Measurements from ENCODE around the gene HAND1.

HAND1 gene

DNA sequence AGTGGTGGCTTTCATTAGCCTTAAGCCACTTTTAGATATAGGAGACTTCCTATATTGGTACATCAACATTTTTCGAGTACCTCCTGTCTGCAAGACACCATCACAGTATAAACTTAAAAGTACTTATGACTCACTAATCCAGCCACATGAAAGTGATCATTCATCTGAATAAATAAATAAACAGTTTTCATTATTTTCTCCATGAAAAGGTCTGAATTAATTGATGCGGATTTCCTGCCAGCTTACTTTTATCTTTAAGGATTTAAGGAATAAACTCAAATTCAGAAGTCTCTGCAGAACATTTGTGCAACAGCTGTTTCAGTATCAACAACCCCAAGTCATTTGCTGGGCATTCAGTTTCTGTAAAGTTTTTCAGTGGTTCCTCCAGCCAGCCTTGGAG is 28.2 kb downstream of the HAND1 start:
- DNase-seq: no peak

DNA sequence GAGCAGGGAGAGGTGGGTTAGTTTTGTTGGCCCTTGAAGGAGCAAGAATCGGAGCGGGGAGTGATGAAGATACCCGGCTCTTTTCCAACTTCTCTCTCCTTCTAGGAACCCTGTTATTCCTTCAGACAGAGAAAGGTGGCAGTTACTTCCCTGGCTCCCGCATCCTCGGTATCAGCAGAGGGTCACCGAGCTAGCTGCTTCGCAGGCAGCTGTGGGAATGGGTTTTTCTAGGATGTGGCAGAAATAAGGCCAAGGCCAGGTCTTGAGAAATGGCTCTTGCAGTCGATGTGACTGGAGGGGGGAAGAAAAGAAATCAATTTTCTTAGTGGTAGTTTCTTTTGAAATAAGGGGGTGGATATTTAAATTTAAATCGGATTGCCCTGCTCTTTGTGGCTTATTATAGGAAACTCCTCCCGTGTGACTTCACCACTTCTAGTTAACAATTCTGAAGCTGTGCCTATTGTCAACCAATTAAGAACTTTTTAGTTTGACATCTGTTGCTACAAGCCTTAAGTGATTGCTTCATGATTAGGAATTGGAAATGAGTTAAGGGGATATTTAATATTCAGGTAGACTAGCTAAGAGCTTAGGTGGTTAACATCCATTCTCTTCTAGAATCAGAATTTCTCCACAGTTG is 30.8 kb downstream of the HAND1 start:
- DNase-seq: no peak

DNA sequence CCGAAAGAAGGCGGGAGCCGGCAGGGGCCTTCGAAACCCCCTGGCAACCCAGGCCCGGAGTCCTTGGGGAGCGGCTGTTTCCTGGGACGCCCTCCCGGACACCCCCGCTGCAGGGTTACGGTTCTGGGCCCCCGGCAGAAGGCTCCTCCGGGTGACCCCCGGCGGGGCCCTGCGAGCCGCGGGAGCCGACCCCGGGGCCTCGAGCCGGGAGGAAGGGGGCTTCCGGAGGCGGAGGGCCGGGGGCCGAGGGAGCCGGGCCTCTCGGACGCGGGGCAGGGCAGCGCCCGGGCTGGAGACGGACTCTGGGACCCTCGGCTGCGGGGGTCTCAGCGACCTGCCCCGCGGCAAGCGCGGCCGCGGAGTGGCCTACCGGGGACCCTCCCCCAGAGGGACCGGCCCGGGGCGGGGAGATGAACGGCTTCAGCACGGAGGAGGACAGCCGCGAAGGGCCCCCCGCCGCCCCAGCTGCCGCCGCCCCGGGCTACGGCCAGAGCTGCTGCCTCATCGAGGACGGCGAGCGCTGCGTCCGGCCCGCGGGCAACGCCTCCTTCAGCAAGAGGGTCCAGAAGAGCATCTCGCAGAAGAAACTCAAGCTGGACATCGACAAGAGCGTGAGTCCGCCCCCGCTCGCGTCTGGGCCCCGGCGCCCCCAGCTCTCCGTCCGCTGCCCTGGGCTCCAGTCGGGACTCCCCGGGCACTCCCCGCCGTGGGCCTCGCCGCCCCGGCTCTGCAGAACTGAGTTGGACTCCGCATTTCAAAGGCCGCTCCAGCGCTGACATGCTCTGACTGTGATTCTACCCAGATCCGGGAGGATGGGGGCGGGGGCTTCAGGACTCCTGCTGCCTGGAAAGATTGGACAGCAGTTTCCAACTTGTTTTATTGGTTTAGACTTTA is 31.6 kb downstream of the HAND1 start:
- DNase-seq: no peak

DNA sequence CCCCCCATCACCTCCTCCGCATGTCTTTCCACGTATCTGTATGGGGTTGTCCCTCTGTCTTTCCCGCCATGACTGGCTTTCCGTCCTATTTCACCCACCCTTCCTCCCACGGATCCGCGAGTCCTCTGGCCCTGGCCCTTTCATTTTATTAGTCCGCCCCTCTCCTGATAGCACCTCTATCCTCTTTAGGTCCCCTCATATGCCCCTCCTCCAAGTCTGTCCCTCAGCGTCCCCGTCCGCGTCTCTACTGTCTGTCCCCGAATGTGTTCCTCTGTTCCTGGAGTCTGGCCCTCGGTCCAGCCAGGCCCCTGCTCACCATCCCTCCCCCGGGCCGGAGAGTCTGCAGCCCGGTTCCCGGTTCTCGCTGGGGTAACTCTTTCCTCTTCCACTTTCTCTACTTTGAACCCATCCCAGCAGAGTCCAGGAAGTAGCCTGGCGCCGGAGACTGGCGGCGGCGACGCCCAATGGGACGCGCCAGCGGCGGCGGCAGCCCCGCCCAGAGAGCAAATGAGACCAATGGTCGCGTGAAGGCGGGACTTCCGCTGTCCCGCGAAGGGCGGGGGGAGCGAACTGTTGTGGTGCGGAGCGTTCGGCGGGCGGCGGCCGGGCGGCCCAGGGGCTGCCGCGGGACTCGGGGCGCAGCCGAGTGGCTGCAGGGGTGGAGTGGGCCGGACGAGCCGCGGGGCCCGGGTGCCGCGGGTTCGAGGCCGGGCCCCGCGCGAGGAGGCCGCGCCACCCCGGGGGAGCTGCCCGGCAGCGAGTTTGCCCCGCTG is 32.4 kb downstream of the HAND1 start, which contains the start of gene SAP30L:
TSS of gene SAP30L (plus strand) at position 576 of the 773 bp plus-strand sequence. CDS start 608 bp downstream, outside the sequence.
- peak; percentile 68 for DNase-seq

DNA sequence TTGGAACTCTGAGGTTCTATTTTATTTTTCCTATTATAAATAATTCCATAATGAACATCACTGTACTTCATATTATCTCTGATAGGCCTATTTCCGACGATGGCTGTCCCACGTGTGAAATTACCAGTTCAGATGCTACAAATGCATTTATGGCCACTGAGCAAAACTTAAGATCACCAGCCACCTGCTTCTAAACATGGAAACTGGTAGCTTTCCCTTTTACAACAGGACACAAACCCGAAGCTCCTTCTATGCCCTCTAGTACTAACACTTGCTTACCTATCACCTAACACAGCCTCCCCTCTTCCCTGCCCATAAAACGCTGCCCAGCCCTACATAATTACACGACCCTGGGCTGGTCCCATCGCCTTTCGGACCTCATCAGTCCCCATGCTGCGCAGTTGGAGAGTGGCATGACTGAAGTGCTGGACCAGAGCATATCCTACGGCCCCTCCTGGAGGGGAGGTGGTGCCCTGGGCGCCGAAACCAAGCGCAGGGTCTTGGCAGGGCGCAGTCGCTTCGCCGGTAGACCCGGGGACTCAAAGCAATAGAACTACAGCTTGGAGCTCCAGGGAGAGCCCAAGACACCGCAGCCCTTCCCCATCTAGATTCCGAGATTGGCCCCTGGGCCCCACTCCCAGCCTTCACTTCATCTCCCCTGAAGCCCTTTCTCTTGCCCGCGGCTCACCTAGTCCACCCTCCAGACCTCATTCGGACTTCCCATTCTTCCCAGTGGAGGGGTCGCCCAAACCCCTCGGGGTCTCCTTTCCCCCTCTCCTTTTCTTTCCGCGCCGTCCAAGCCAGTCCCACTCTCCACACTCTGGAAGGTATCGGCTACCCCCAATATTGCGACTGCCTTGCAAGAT is 33.2 kb downstream of the HAND1 start:
- DNase-seq: no peak

DNA sequence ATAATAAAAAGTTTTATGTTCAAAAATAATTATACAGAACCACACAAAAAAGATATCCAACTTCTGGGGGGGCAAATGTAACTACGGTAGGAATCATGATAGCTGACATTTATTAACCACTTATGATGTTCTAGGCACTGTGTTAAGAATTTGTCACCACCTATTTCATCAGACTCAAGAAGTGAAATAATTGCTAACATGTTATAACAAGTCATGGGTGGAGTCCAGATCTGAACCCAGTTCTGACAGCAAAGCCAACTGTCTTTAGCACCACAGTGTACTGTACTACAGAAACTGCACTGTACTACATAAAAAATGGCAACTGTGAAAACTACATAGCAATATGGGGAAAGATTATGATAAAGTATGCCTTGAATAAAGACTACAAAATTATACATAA is 35.2 kb downstream of the HAND1 start:
- DNase-seq: no peak

DNA sequence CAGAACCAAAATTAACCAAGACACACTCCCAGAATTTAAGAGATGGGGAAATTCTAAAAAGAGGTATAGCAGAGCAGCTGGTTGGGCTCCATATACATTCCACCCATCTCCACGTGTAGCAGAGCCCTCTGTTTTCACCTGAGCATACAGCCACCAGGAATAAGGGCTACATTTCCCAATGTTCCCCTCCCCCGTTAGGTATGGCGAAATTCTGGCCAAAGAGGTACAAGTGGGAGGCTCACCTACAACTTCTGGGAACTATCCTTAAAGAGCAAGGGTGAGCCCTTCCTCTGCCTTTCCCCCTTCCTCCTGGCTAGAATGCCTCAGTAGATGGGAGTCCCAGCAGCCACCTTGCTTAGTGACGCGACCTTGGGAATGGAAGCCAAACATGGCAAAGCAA is 37.5 kb downstream of the HAND1 start:
- no peak for DNase-seq

DNA sequence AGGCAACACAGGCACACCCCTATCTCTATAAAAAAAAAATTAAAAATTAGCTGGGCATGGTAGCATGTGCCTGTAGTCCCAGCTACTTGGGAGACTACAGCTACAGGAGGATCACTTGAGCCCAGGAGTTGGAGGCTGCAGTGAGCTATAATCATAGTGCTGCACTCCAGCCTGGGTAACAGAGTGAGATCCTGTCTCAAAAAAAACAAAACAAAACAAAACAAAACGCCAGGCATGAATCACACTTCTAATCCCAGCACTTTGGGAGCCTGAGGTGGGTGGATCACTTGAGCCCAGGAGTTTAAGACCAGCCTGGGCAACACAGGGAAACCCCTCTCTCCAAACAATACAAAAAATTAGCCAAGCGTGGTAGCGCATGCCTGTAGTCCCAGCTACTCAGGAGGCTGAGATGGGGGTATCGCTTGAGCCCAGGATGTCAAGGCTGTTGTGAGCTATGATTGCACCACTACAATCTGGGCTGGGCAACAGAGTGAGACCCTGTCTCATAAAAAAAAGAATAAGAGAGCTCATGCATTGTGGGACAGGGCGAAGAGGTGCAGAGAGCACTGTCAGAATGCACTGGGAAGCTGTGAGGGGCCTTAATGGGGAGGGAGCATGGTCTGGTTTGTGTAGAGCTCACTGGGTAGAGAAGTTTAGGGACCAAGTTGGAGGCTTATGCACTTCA is 40.6 kb downstream of the HAND1 start:
- DNase-seq: no peak

DNA sequence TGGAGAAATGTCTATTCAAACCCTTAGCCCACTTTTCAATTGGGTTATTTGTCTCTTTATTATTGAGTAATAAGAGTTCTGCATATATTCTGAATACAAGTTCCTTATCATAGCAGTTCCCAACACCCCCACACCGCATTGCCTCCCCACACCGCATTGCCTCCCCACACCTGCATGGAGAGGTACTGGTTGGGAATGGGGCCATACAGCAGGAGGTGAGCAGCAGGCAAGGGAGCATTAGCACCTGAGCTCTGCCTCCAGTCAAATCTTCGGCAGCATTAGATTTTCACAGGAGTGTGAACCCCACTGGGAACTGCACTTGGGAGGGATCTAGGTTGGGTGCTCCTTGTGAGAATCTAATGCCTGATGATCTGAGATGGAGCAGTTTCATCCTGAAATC is 42.8 kb downstream of the HAND1 start:
- DNase-seq: no peak

DNA sequence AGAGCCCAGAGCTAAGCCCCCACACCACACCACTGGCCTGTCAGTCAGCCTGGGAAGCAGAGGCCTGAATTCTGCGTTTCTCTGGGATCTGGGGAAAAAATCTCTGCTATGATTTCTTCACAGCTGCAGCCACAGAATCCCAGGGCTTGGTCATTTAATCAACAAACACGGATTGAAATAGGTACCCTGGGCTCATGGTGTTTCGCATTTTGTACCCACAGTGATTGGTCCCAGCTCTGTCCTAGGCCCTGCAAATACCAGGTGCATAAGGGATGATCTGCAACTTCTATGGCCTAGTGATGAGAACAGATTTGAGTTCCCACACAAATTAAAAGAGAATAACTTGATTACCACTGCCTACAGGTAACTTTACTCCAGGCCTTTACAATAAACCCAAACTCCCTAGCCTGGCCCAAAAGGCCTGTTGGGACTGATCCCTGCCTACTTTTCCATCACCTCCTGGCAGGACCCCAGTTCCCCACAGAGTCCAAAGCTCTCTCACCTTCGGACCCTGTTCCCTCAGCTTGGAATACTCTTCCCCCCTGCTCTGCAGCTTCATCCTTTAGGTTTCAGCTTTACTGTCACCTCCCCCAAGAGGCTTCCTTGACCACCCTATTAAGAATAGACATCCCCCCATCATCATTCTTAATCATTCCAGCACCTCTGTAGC is 46.9 kb downstream of the HAND1 start:
- no peak for DNase-seq

DNA sequence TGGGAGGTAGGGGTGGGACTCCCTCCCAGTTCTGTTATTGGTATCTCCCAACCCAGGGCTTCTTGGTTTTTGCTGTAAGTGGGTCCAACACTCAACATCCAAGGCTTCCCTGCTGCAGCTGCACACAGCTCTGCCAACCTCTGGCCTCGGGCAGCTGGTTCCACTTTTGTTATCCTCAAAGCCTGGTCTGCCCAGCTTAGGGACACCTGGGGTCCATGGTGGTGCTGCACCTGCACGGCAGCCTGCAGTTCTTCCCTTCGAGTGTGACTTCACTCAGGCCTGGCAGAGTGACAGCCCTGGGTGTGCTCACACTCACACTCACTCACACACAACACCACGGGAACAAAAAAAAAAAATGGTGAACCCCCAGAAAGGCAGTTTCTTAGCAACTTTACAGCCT is 47.6 kb downstream of the HAND1 start:
- no peak for DNase-seq

DNA sequence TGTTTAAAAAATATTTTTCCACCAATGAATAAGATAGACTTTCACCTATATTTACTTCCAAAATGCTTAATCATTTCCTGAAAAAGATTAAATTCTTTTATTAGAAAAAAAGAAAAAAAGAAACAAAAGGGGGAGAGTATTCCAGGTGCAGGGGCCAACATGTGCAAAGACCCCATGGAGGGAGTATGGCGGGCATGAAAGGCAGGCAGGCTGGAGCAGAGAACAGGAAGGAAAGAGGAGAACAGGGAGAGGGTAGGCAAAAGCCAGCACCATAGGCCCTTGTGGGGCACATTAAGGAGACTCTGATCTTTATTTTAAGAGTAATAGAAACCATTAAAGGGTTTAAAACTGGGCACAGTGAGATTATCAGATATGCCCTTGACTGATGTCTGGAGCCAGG is 48.7 kb downstream of the HAND1 start:
- no peak for DNase-seq

DNA sequence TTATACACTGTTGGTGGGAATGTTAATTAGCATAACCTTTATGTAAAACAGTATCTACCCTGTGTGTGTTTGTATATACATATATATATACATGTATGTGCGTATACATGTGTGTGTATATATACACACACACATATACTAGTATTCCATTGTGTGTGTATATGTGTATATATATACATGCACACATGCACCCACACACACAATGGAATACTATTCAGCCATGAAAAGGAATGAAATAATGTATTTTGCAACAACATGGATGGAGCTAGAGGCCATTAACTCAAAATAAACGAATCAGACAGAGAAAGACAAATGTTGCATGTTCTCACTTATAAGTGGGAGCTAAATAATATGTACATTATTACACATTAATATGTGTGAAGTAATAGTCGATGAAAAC is 49.8 kb downstream of the HAND1 start:
- no peak for DNase-seq
